ENCODE measurements around the gene RHOJ.

RHOJ gene

DNA sequence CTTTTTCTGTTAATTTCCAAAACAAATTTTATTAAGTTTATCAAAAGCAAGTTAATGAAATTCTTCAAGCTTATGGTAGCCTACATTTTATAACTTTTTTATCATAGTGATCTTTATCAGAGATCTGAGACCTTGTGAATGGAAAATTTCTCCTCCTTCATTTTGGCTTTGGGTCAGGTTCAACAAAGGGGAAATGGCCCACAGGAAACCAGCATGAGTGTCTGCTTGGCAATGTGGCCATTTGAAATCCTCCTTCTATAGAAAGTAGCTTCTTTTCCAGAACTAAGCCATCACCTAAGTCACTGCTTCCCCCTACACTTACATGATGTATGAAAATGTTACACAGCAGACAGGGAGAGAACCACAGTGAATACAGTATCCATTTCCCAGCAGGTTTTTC lies 1.6 kb downstream of the RHOJ start:
- no peak for DNase-seq (ENCODE audit: low read depth)

DNA sequence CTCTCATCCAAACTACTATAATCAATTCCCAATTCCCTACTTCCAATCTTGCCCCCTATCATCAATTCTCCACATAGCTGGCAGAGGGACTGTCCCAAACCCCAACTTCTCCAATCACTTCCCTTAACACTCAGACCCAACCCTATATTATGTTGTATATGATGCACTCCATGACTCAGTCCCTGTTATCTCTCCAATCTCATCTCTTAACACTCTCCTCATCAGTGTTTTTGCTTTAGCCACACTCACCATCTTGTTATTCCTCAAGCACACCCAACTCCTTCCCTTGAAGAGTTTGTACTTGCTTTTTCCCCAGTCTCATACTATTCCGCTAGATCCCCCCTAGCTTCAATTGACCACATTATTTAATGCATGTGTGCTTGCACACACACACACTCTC lies 4.9 kb downstream of the RHOJ start:
- DNase-seq (ENCODE audit: low read depth): no peak

DNA sequence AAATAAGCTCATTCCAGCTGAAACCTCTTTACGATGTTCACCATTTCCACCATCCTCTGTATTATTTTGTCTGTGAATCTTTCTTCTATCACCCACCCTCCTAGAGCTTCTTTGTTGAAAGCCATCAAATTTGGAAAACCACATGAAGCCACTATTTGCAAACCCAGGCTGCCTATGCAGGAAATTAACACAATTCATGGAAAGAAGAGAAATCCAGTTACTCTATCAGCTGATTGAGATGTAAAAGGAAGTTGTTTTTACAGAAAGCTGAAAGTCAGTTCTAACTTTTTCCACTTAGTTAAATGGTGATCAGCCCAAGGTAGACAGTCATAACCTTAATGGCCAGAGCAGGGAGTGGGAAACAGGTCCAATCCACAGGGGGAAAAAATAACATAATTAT lies 6.6 kb downstream of the RHOJ start:
- no peak for DNase-seq (ENCODE audit: low read depth)

DNA sequence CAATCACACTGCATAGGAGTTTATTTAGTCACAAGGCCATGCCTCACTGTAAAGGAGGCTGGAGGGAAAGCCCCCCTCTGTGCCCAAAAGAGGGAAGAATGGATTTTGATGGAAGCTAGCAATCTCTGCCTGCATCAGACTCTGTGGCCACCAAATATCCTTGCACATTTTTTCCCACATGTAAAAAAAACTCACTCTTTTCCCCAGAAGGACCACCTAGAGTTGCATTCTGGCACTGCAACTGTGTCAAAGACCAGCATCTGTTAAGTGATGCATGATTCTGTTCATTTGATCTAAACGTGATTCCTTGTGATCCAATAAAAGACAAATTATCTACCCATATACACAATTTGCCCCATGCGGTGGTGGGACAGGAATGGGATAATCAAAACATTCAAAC lies 8.0 kb downstream of the RHOJ start:
- no peak for DNase-seq (ENCODE audit: low read depth)

DNA sequence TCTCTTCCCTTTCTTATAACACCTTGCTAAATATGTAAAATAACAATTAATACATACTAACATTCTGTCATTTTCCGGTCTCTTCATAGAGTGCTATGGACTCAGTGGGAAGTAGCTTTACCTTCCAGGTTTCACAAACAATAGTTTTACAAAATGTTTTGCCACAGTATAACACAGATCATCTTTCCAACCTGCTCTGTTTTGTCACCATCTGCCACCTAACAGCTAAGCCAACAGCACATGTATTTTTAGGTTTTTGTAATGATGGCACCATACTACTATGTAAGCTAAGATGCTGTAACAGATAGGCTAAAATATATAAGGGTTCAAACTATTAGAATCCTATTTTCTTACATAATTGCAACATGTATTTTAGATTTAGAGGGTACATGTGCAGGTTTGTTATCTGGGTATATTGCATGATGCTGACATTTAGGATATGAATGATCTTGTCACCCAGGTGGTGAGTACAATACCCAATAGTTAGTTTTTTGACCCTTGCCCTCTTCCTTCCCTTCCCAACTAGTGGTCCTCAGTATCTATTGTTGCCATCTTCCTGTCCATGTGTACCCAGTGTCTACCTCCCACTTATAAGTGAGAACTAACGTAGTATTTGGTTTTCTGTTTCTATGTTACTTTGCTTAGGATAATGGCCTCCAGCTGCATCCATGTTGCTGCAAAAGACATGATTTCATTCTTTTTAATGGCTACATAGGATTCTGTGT lies 8.7 kb downstream of the RHOJ start:
- no peak for DNase-seq (ENCODE audit: low read depth)

DNA sequence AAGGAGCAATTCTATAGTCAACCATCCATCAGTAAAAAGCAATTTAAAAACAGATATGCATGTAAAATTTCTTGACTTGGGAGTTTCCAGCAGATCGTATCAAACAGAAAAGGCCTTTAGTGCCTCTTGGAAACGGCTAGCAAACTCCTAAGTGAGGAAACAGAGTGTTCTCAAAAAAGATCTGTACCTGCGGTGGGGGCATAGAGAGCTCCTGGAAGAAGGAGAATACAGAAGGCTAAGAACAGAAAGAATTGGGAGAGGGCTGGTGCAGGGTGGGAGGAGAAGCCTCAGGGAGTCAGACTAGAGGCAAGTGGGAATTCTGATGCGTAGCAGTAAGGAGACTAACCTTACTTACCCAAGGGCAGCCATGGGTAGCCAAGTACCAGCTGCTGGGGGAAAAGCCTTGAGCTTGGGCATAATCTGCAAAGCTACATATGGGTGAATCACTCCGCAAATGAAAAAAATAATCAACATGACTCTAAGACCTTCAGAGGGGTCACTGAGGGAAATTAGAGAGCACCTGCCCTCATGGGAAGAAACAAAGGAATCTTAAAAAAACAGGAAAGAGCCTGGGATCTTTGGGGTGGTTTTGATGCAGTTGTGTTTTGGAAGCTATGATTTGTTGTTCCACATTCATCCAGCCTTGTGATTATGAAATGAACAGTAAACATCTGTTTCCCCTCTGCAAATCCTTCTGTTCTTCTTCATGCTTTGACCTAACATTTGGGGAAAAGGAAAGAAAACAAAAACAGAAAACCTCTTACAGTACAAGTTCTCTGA lies 10.4 kb downstream of the RHOJ start:
- no peak for DNase-seq (ENCODE audit: low read depth)

DNA sequence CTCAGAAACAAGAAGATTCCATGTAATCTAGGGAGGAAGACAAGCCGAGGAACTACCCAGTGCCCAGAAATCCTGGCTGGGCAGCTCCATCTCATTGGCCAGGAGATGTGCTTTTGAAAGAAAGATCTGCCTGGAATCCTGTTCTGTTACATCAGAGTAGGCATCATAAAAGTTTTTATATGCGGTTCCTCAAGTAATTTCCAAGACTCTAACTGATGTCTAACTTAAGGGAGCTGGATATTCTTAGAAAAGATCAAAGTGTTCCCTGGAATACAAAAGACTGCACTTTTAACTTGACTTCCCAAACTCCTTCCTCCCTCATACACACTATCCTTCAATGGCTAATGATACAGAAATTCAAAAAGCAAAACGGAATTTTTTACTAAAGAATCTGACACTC lies 16.3 kb downstream of the RHOJ start:
- no peak for DNase-seq (ENCODE audit: low read depth)

DNA sequence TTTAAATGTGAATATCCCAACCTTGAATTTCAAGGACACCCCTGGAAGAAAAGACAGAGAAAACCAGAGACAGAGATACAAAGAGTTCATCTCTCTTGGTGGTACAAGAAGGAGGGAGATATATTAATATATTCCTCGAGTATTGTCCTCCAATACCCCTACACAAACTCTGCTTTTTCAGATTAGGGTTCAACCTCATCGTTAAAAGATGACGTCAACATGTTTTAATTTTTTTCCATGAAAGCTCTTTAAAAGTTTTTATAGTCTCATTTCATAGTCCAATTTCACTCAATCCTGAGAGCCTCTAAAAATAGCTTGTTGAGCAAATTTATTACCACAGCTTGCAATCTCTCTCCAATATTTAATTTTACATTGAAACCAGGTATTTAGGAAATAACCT lies 19.4 kb downstream of the RHOJ start:
- DNase-seq (ENCODE audit: low read depth): no peak

DNA sequence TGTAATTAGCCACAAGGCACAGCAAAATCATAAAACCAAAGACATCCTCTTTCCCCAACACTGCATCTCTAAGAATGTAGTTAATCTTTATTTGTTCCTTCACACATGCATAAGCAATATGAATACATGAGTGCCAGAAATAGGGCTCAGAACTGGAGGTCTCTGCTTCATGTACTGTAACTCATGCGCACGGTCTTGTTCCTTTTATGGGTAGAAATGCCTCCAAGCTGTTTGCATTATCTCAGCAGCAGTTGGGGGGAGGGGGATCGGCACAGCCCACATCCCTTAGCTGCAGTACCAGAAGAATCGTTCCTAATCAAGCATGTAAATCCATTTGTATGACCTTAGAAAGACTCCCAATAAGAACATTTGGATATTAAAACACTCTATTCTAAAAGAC lies 20.0 kb downstream of the RHOJ start:
- peak; percentile 50 for DNase-seq (ENCODE audit: low read depth)

DNA sequence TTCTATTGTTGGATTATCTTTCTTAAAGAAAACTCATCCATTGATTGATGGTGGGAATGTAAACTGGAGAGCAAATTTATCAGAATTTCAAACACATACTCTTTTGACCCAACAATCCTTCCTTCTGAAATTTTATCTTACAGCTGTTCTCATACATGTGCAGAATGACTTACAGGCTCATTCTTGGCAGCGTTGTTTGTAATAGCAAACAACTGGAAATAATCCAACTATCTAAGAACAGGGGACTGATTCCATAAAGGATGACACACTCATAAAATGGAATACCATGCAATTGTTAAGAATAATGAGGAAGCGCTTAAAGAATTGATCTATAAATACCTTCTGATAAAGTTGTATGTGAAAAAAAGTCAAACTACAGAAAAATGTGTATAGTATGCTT lies 24.0 kb downstream of the RHOJ start:
- no peak for DNase-seq (ENCODE audit: low read depth)

DNA sequence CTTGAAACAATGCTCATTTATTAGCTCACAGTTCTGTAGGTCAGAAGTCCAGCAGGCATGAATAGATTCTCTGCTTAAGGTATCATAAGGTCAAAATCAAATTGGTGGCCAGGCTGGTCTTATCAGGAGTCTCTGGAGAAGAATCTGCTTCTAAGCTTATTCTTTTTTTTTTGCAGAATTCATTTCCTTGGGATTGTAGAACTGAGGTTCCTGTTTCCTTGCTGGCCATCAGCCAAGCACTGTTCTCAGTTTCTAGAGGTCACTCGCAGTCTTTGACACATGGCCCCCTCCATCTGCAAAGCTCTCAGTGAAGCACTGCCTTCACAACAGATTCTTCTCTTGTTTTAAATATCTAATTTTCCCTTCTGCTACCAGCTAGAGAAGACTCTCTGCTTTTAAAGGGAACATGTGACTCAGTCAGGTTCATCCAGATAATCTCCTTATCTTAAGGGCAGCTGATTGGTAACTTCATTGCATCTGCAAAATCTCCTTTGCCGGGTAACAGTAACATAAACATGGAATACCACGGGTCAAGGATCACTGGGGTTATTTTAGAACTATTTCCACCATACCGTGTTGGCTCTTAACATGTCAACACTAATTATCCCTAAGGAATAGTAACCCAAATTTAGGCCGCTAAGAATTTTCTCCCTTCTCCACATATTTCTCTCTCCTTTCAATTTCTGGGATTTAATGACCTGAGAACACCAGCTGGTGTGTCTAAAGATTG lies 25.3 kb downstream of the RHOJ start:
- no peak for DNase-seq (ENCODE audit: low read depth)

DNA sequence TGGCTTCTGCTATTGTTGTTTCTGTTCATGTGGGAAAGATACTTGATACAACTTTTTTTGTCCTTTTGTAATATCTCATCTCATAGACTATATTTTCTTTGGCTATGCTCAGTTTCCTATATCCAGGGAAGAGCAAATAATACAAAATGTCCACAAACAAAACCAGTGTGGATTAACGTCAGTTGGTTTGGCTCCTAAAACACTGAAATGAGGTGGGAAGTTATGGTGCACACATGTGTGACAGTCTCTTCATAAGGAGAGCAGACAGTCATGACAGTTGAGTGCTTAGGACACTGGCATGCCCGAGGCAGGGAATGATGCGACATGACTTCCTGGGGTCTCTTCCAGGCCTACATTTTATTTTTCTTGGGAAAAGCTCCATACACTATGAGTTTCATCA lies 27.5 kb downstream of the RHOJ start:
- DNase-seq (ENCODE audit: low read depth): no peak

DNA sequence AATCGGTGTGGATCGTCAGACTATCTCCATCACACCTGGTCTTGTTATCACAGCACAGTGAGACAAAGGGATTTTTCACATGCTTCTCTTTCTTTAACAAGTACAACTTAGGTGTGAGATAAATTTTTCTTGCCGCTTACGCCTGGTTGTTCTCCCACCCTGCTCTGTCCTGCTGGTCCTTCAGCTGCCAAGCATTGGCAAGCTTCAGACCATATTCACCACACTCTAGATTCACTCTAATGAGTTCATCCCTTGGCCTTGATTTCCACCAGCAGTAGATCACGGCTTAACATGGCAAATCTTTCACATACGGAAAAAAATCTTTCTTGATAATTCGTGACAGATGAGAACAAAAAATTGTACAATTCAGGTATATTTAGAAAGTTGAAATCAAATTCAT lies 33.5 kb downstream of the RHOJ start:
- DNase-seq (ENCODE audit: low read depth): no peak

DNA sequence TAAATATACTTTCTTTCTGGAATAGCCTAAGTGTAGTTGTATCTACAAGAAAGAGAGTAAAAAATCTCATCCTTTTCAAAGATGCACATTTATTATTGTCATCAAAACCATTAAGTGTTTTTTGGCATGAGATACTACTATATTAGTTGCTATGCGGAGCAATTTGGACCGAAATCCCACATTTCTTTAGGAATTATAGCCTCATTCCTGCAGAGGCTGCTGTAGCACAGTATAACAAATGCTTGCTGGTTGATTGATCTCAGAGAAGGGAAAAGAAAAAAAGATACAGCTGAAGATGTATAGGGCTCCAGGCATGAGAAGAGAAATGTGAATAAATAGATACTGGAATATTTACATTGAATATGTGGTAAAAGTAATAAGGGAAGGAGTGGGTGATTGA lies 36.0 kb downstream of the RHOJ start:
- DNase-seq (ENCODE audit: low read depth): no peak

DNA sequence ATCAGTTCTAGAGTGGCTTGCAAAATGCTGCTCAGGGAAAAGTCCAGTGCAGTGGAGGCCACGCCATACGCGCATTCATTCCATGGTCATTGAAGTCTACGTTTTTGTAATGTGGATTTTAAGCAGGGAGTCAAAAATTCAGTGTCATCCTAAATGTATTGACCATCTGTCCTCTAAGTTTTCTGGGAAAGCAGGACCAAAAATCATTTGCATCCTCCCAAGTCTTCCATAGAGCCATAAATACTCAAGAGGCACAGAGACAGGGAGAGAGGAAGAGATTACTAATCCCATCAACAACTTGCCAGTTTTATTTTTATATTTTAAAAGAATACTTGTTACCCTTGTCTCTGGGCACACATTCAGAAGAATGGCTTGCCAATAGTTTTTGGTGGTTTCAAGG lies 36.9 kb downstream of the RHOJ start:
- DNase-seq (ENCODE audit: low read depth): no peak

DNA sequence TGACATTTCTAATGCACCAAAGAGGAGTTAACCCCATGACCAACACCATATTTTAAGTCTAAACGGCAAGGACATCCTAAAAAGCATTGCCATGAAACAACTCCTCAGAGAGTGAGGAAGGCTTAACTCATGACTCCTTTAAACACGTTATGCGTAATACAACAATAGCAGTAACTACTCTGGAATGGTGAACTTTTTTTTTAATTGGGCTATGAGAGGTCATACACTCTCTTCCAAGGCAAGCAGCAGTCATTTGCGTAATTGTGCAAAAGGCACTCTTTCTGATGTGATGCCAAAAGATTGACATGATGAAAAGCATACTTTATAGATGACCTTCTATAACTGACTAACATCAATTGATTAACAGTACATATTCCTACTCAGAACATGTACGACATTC lies 39.4 kb downstream of the RHOJ start:
- DNase-seq (ENCODE audit: low read depth): no peak

DNA sequence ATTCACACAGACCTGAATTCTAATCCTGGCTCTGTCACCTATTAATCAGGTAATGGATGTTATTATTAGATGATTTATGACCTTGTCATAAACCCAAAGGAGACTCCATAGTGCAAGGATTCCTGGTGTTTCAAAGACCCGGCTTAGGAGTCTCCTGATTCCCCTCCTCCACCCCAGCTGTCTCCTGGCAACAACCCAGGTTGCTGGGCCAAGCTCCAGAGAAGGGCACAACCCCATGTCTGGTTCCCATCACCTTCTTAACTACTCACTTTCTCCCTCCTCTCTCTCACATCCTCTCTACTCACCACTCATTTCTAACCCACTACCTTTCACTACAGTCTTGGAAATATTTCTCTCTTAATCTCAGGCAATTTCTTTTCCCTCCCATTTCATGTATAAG lies 41.6 kb downstream of the RHOJ start:
- DNase-seq (ENCODE audit: low read depth): no peak

DNA sequence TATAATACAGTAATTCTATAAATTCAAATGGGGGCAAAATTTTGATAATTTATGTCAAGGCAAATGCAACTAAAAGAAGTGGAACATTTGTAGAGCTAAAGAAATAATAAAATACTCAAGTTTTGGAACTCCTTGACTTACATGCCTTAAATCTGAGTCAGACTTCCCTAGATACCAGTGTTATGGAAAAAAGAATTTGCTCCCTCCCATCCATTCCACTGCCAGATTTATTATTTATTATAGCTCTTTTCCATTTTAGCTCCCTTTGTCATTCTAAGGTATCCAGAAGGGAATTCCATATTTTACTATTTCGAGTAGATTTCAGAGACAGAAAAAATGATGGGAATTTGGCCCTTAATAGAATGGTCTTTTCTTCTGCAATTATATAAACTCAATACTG lies 44.0 kb downstream of the RHOJ start:
- DNase-seq (ENCODE audit: low read depth): peak; percentile 7

DNA sequence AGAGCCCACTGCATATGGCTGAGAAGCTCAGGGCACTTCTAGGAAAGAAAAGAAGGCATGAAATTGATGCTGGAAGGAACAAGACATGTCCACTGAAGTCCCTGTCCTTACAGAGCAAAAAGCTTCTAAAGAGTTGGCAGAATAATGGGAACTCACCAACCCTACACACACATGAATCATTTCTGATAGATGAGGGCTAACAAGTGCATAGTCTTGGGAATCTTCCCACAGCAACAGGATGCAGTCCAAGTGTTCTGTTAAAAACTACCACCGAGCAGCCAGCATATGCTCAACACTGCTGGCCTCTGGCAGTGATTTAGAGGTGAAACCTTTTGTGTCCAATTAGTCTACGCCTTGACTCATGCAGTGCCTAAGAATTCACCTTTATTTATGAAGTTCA lies 44.8 kb downstream of the RHOJ start:
- DNase-seq (ENCODE audit: low read depth): peak; percentile 11

DNA sequence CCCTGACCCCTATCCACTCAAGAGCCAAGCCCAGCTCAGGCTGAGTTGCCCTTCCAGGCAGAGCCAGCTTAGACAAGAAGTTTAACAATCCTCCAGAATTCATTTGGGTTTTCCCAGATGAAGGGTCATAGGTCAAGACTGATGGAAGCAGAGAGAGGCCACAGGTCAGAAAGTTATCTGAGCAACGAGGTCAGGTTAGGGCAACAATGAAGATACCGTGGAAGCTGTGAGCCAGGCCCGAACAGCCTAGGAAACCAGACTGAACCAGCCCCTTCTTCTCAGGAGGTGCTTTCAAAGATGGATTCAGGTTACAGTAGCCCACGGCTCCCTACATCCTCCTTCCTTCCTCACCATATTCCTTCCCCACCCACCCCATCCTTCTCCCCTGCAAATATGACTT lies 53.1 kb downstream of the RHOJ start:
- DNase-seq (ENCODE audit: low read depth): no peak

DNA sequence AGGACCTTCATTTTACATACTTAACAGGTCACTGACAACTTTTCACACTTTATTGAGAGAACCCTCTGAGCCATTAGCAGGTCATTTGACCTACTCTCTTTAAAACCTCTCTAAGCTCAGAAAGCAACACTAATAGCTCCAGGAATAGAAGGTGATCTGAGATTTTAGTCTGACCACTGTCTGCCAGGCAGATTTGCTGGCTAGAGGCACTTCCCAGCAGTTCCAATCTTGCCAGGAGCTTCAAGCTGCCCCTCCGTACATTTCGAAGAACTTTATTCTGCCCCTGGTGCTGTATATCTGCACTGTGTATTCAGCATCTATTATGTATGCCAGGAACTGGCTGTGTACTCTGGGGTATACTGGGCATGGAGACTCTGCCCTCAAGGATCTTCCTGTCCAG lies 58.2 kb downstream of the RHOJ start:
- DNase-seq (ENCODE audit: low read depth): no peak

DNA sequence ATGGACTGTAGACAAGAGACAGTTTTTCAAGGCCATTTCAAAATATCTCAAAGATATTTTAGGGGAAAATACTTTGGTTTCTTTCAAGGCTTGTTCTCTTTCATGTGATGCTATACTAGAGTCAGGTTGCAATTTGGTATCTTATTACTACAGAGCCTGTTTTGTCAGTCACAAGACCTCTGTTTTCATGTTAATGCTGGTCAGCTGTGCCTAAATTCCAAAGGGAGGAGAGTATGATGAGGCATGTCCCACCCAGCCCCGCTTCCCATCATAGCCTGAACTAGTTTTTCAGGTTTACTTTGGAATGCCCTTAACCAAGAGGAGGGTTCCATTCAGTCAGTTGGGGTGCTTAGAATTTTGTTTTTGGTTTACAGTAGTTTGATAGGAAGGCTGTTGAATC lies 61.9 kb downstream of the RHOJ start:
- DNase-seq (ENCODE audit: low read depth): no peak

DNA sequence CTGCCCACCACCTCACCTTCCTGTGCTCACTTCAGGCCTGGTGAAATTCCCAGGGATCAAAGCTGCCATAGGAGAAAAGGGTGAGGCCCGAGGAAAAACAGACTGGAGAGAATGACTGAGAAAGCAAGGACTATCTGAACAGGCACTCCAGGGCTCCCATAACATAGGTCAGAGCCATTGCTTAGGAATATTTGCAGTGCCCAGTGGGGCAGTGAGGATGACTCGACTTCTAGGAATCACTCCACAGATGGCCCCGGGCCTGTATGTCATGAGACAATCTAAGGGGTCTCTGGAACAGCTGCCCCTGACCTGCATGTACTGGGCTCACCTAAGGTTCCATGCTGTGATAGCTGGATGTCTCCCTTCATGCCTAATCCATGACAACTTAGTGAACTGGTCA lies 62.9 kb downstream of the RHOJ start:
- DNase-seq (ENCODE audit: low read depth): no peak

Data from iris pigment epithelial cell (primary cell).